Astrocyte (in vitro differentiated cells and primary cell): Measurements from ENCODE around the gene ARL15. TPM values are rescaled to one million over a fixed set of nuclear protein-coding genes. Genes with fewer than 3 reads are reported as not detected.

Experiments
- DNase-seq: peaks from one replicate; pipeline ENCODE4 v3.0.0-alpha.2; 2010; ENCODE audit warnings: low read depth
- FAIRE-seq: peaks from 2 replicates; lab custom pipeline; 2011; peaks lifted over from hg19 to GRCh38; lab: Jason Lieb, UNC
- H2AFZ ChIP-seq: 2 replicates; pipeline ENCODE4 v1.6.0; 2012; ENCODE audit warnings: low read depth, low read length, inconsistent platforms
- H3K27ac ChIP-seq: 2 replicates; pipeline ENCODE4 v1.5.1; 2011; ENCODE audit warnings: low read depth, low read length, inconsistent platforms
- H3K27me3 ChIP-seq: 2 replicates; pipeline ENCODE4 v1.6.0; 2011; ENCODE audit warnings: low read length, inconsistent platforms; ENCODE audit not compliant: insufficient read depth
- H3K36me3 ChIP-seq: 2 replicates; pipeline ENCODE4 v1.5.1; 2011; ENCODE audit warnings: low read length, inconsistent platforms; ENCODE audit not compliant: insufficient read depth
- H3K4me1 ChIP-seq: 2 replicates; pipeline ENCODE4 v1.5.1; 2011; ENCODE audit warnings: low read length, inconsistent platforms; ENCODE audit not compliant: insufficient read depth
- H3K4me2 ChIP-seq: 2 replicates; pipeline ENCODE4 v1.6.0; 2012; ENCODE audit warnings: low read length, inconsistent platforms
- H3K4me3 ChIP-seq: 2 replicates; pipeline ENCODE4 v1.5.1; 2011; ENCODE audit warnings: low read depth, mild to moderate bottlenecking, low read length, inconsistent platforms; ENCODE audit not compliant: insufficient read depth
- H3K79me2 ChIP-seq: 2 replicates; pipeline ENCODE4 v1.6.0; 2012; ENCODE audit warnings: mild to moderate bottlenecking, low read length, inconsistent platforms; ENCODE audit not compliant: insufficient read depth
- H3K9ac ChIP-seq: 2 replicates; pipeline ENCODE4 v1.6.0; 2012; ENCODE audit warnings: mild to moderate bottlenecking, low read length, inconsistent platforms
- H3K9me3 ChIP-seq: 2 replicates; pipeline ENCODE4 v1.5.1; 2012; ENCODE audit warnings: low read depth, mild to moderate bottlenecking, low read length, inconsistent platforms; ENCODE audit not compliant: insufficient read depth
- H4K20me1 ChIP-seq: 2 replicates; pipeline ENCODE4 v1.6.0; 2012; ENCODE audit warnings: low read length, inconsistent platforms; ENCODE audit not compliant: insufficient read depth
- H3K27ac Mint-ChIP-seq: one replicate; pipeline ENCODE4 v1.8.0; 2021; ENCODE audit warnings: mild to moderate bottlenecking, mixed read lengths; ENCODE audit not compliant: unreplicated experiment
- H3K27me3 Mint-ChIP-seq: one replicate; pipeline ENCODE4 v1.8.0; 2021; ENCODE audit warnings: low read depth, mixed read lengths; ENCODE audit not compliant: unreplicated experiment
- H3K36me3 Mint-ChIP-seq: one replicate; pipeline ENCODE4 v1.8.0; 2021; ENCODE audit warnings: low read depth, mixed read lengths; ENCODE audit not compliant: unreplicated experiment
- H3K4me1 Mint-ChIP-seq: one replicate; pipeline ENCODE4 v1.8.0; 2021; ENCODE audit warnings: low read depth, mixed read lengths; ENCODE audit not compliant: unreplicated experiment
- H3K4me3 Mint-ChIP-seq: one replicate; pipeline ENCODE4 v1.8.0; 2021; ENCODE audit warnings: mild to moderate bottlenecking, moderate library complexity, mixed read lengths; ENCODE audit not compliant: unreplicated experiment
- H3K9me3 Mint-ChIP-seq: one replicate; pipeline ENCODE4 v1.8.0; 2021; ENCODE audit warnings: mild to moderate bottlenecking, mixed read lengths; ENCODE audit not compliant: unreplicated experiment
- CTCF ChIP-seq: IDR thresholded peaks from 2 replicates; pipeline ENCODE4 v1.5.1; 2011; ENCODE audit warnings: low read depth, mild to moderate bottlenecking, inconsistent platforms, low read length, moderate library complexity; ENCODE audit not compliant: insufficient read depth
- EZH2 ChIP-seq: IDR thresholded peaks from 2 replicates; pipeline ENCODE4 v1.6.1; 2012; ENCODE audit warnings: mild to moderate bottlenecking, low read length, inconsistent platforms; ENCODE audit not compliant: insufficient read depth
- total RNA-seq: library from RNA; stranded (reverse); gene quantifications from 2 replicates; pipeline ENCODE4 v1.2.1, GENCODE V29; 2021

The ARL15 gene
- total RNA-seq, 1 donor from 2014 or later = 29.1 TPM

DNA sequence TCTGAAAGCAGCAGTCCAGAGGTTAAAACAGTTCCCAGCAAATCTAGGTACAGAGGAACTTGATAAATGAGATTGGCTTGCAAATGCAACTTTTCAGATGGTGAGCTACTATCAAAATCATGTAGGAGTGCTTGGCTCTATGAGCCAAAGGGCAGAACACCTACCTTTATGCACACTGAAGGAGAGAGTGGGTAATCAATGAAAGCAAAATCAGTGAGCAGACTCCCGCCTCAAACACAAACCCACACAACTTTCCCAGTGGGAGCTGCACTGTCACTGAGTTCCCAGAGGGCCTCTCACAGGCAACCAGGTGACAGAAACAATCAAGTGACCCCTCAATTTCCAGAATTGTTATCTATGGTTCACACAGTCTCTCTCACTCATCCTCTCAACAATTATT is 8.5 kb downstream of the ARL15 start:
- peaks cover 2% of the 10 kb centered on the region for H3K36me3 Mint-ChIP-seq
- Histone ChIP-seq H3K27ac (no peak overlapping the region), H3K4me3 (no peak overlapping the region), H3K27me3 (no peaks in the 10 kb centered on the region), H3K9ac (no peak overlapping the region), H3K36me3 (no peaks in the 10 kb centered on the region), H2AFZ (no peak overlapping the region), H3K4me2 (no peak overlapping the region), H3K4me1 (peaks cover 3% of the 10 kb centered on the region), H3K79me2 (peaks cover 15% of the 10 kb centered on the region), H4K20me1 (peaks cover 63% of the 10 kb centered on the region), H3K9me3 (no peaks in the 10 kb centered on the region)
- H3K9me3 Mint-ChIP-seq = no peaks in the 10 kb centered on the region
- DNase-seq = no peak
- FAIRE-seq = no peak
- H3K27me3 Mint-ChIP-seq = no peaks in the 10 kb centered on the region
- peaks cover 18% of the 10 kb centered on the region for H3K4me1 Mint-ChIP-seq
- H3K4me3 Mint-ChIP-seq = peak overlapping the region; percentile 41
- TF ChIP-seq EZH2 = no peak
- TF ChIP-seq CTCF = no peak
- peak overlapping the region; percentile 2 for H3K27ac Mint-ChIP-seq

- Histone ChIP-seq H3K27ac (no peak overlapping the region), H3K9me3 (no peaks in the 10 kb centered on the region), H3K9ac (no peak overlapping the region), H4K20me1 (peaks cover 62% of the 10 kb centered on the region), H2AFZ (no peak overlapping the region), H3K4me1 (peaks cover 3% of the 10 kb centered on the region), H3K4me3 (no peak overlapping the region), H3K27me3 (no peaks in the 10 kb centered on the region), H3K79me2 (peaks cover 12% of the 10 kb centered on the region), H3K4me2 (no peak overlapping the region), H3K36me3 (no peaks in the 10 kb centered on the region)
- Mint-ChIP-seq H3K36me3 (peaks cover 2% of the 10 kb centered on the region), H3K27me3 (no peaks in the 10 kb centered on the region), H3K9me3 (no peaks in the 10 kb centered on the region), H3K27ac (peak overlapping the region; percentile 36), H3K4me3 (peak overlapping the region; percentile 41), H3K4me1 (peaks cover 18% of the 10 kb centered on the region)
- no peak for DNase-seq
- FAIRE-seq = no peak
- TF ChIP-seq CTCF = no peak
- TF ChIP-seq EZH2 = no peak
These were observed 9.2 kb downstream of the ARL15 start for GRCh38 chr5:54301220-54301619.

DNA sequence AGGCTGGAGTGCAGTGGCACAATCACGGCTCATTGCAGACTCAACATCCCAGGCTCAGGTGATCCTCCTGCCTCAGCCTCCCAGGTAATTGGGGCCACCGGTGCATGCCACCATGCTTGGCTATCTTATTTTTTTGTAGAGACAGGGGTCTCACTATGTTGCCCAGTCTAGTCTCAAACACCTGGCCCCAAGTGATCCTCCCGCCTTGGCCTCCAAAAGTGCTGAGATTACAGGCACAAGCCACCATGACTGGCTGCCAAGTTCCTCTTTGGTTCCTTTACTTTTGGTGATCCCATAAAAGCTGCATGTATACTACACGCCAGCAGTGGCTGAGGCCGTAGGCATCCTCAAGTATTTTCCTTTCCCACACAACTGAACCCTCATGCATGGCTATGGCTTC is 11.4 kb downstream of the ARL15 start:
- peaks cover 31% of the 10 kb centered on the region for H3K4me1 Mint-ChIP-seq
- Histone ChIP-seq H3K9me3 (no peaks in the 10 kb centered on the region), H3K9ac (no peak overlapping the region), H2AFZ (no peak overlapping the region), H3K4me1 (peaks cover 3% of the 10 kb centered on the region), H3K27me3 (no peaks in the 10 kb centered on the region), H3K79me2 (peaks cover 14% of the 10 kb centered on the region), H3K4me2 (no peak overlapping the region), H3K4me3 (no peak overlapping the region), H4K20me1 (peaks cover 57% of the 10 kb centered on the region), H3K36me3 (no peaks in the 10 kb centered on the region), H3K27ac (no peak overlapping the region)
- peaks cover 2% of the 10 kb centered on the region for H3K36me3 Mint-ChIP-seq
- H3K4me3 Mint-ChIP-seq = no peak overlapping the region
- H3K9me3 Mint-ChIP-seq = no peaks in the 10 kb centered on the region
- DNase-seq (no peak), FAIRE-seq (no peak)
- no peaks in the 10 kb centered on the region for H3K27me3 Mint-ChIP-seq
- no peak overlapping the region for H3K27ac Mint-ChIP-seq
- no peak for TF ChIP-seq EZH2
